Iris pigment epithelial cell (primary cell): ENCODE measurements around the gene CD27.
"Not testable (repeated sequence)": the region's sequence is repeated elsewhere in the genome, so short reads cannot be mapped to it uniquely, and the experiment has no call there.

Experiments used
- DNase-seq: peaks from one replicate; pipeline ENCODE4 v3.0.0-alpha.2; 2011; ENCODE audit warnings: low read depth

Gene CD27

GRCh38 chr12:6444704-6445688 is at the start of gene CD27:
Gene CD27, plus strand, starts transcription at chr12:6444955. Its CDS starts 141 bp downstream, at chr12:6445096.
- DNase-seq = no peak

- DNase-seq = no peak
Observed at GRCh38 chr12:6396031-6396430, 48.7 kb upstream of the CD27 start.

- no peak for DNase-seq
Observed at GRCh38 chr12:6399884-6400644, 44.7 kb upstream of the CD27 start.

GRCh38 chr12:6404390-6404789 is 40.4 kb upstream of the CD27 start:
- DNase-seq = no peak

GRCh38 chr12:6405963-6406362 is 38.8 kb upstream of the CD27 start:
- DNase-seq = no peak

- no peak for DNase-seq
Observed at GRCh38 chr12:6407236-6407954, 37.4 kb upstream of the CD27 start.

- DNase-seq = peak; percentile 26
Observed at GRCh38 chr12:6416596-6416995, 28.2 kb upstream of the CD27 start.

GRCh38 chr12:6418796-6419195 is 26.0 kb upstream of the CD27 start:
- no peak for DNase-seq

- DNase-seq = no peak
Observed at GRCh38 chr12:6420364-6420763, 24.4 kb upstream of the CD27 start.

- peak; percentile 91 for DNase-seq
Observed at GRCh38 chr12:6423267-6424007, 21.3 kb upstream of the CD27 start.

GRCh38 chr12:6424008-6424347 is 20.8 kb upstream of the CD27 start:
- no peak for DNase-seq

GRCh38 chr12:6424866-6425265 is 19.9 kb upstream of the CD27 start:
- DNase-seq = no peak

- DNase-seq = peak; percentile 14
Observed at GRCh38 chr12:6425590-6426531, 18.9 kb upstream of the CD27 start.

- DNase-seq = no peak
Observed at GRCh38 chr12:6426882-6427671, 17.7 kb upstream of the CD27 start.

- not testable (repeated sequence) for DNase-seq
Observed at GRCh38 chr12:6427796-6428195, 17.0 kb upstream of the CD27 start.

- DNase-seq = no peak
Observed at GRCh38 chr12:6428326-6428725, 16.4 kb upstream of the CD27 start.

GRCh38 chr12:6430124-6430989 is 14.4 kb upstream of the CD27 start:
- DNase-seq = peak; percentile 98

GRCh38 chr12:6432991-6433390 is 11.8 kb upstream of the CD27 start:
- no peak for DNase-seq
